ENCODE results near the gene PLSCR5. TPM values are rescaled to one million over a fixed set of nuclear protein-coding genes. Genes with fewer than 3 reads are reported as not detected.

PLSCR5 gene
- total RNA-seq, 2 donors from 2014 or later = not detected

DNA sequence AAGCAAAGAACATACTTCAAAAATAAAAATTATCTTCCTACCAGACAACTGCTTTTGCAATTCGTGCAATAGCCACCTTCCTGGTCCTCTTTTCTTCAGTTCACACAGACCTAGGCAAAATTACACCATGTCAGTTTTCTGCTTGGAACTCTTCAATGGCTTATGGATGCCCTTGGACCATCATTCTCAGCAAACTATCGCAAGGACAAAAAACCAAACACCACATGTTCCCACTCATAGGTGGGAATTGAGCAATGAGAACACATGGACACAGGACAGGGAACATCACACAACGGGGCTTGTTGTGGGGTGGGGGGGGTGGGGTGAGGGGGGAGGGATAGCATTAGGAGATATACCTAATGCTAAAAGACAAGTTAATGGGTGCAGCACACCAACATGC, 29.2 kb upstream of the PLSCR5 start:
- ATAC-seq (no peak), DNase-seq (no peak)
- no peaks in the 10 kb centered on the region for H3K9me3 ChIP-seq
- no peaks in the 10 kb centered on the region for H3K36me3 ChIP-seq (replicated peaks in 1 of 2; ENCODE audit: insufficient read depth in 1 of 2, low read depth in 2 of 2)
- no peak overlapping the region for H3K4me3 ChIP-seq
- intact Hi-C loops (cut with DNase I) = no loop called here
- H3K27me3 ChIP-seq = no peaks in the 10 kb centered on the region
- no peaks in the 10 kb centered on the region for H3K4me1 ChIP-seq
- H3K27ac ChIP-seq = no peak overlapping the region
- WGBS, 2 donors = 54 to 55% methylated on average over 3 of the region's 3 CpGs
- no peak for TF ChIP-seq CTCF (IDR thresholded peaks at IDR 0.05)
- TF ChIP-seq POLR2A (IDR thresholded peaks at IDR 0.05) = no peak

DNA sequence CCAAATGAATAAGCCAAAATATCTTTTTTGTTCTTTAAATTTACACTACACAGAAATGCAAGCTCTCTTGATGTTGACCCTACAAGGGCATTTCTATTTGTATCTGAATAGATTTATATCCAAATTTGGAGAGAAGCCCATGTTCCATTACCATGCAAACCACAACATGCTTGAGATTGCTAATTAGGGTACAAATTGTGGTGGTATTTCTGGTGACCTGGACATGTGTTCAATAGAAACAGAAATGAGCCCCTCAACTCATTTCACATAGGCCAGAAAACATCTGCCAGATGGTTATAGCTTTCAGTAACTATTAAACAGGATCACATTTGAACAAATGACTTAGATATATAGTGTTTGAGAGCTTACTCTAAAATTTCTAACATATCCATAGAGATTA, 23.5 kb upstream of the PLSCR5 start:
- Histone ChIP-seq H3K36me3 (replicated peaks in 1 of 2; ENCODE audit: insufficient read depth in 1 of 2, low read depth in 2 of 2) (no peaks in the 10 kb centered on the region), H3K9me3 (no peaks in the 10 kb centered on the region), H3K27ac (no peak overlapping the region), H3K4me3 (no peak overlapping the region), H3K27me3 (no peaks in the 10 kb centered on the region), H3K4me1 (no peaks in the 10 kb centered on the region)
- intact Hi-C loops (cut with DNase I) = no loop called here
- ATAC-seq = no peak
- DNase-seq = no peak
- TF ChIP-seq POLR2A (IDR thresholded peaks at IDR 0.05) (no peak), CTCF (IDR thresholded peaks at IDR 0.05) (no peak)

DNA sequence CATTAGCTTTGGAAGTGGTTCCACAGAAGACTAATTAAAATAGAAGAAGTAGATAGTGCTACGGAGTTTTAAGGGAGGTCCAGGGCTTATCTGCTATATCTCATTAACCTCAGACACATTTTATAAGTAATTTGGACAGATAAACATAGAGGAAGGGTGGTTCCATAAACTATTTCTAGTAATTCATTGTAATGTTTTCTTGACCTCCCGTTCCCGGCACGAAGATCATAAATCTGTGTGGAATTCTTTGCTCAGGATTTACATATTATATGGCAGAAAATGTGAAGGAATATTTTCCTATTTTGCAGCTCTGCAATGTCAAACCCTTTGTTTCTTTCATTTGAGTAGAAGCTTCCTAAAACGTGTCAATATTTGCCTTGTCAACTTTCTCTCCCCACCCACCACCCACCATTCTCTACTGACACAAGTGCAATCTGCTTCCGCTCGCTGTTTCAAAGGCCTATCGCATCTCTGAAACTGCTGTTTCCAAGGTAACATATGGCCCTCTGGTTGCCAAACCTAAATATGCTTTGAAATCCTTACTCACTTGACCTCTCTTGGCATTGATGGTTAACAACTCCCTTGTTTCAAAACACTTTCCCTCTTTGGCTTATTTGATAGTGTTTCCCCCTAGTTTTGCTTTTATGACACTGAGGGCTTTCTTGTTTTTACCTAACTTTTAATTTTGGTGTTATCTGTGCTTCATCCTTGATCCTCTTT, 21.4 kb upstream of the PLSCR5 start:
- no peaks in the 10 kb centered on the region for H3K4me1 ChIP-seq
- no peak overlapping the region for H3K27ac ChIP-seq
- DNase-seq = no peak

GRCh38 chr3:146625186-146625775, 20.1 kb upstream of the PLSCR5 start:
- peak overlapping the region in 2 of 4 donors; percentile 8 to 21 for H3K27ac ChIP-seq
- no peaks in the 10 kb centered on the region for H3K27me3 ChIP-seq
- TF ChIP-seq CTCF (IDR thresholded peaks at IDR 0.05) (no peak), POLR2A (IDR thresholded peaks at IDR 0.05) (no peak)
- 32 to 36% methylated on average over 3 of the region's 3 CpGs for WGBS, 2 donors
- H3K36me3 ChIP-seq (replicated peaks in 1 of 2; ENCODE audit: insufficient read depth in 1 of 2, low read depth in 2 of 2) = no peaks in the 10 kb centered on the region
- ATAC-seq = peak; percentile 86
- H3K4me1 ChIP-seq = no peaks in the 10 kb centered on the region
- no peak overlapping the region for H3K4me3 ChIP-seq
- DNase-seq = no peak
- intact Hi-C loops (cut with DNase I) = no loop called here
- H3K9me3 ChIP-seq = no peaks in the 10 kb centered on the region

More for the DNA sequence above, 21.4 kb upstream of the PLSCR5 start:
- intact Hi-C loops (cut with DNase I) = no loop called here
- TF ChIP-seq CTCF (IDR thresholded peaks at IDR 0.05) (no peak), POLR2A (IDR thresholded peaks at IDR 0.05) (no peak)
- H3K4me3 ChIP-seq = no peak overlapping the region
- 78 to 86% methylated on average over 8 of the region's 8 CpGs for WGBS, 2 donors
- no peaks in the 10 kb centered on the region for H3K9me3 ChIP-seq
- ATAC-seq = no peak
- no peaks in the 10 kb centered on the region for H3K36me3 ChIP-seq (replicated peaks in 1 of 2; ENCODE audit: insufficient read depth in 1 of 2, low read depth in 2 of 2)
- no peaks in the 10 kb centered on the region for H3K27me3 ChIP-seq

- TF ChIP-seq CTCF (IDR thresholded peaks at IDR 0.05) = no peak
- TF ChIP-seq POLR2A (IDR thresholded peaks at IDR 0.05) = no peak
- Histone ChIP-seq H3K4me3 (no peak overlapping the region), H3K27me3 (no peaks in the 10 kb centered on the region), H3K36me3 (replicated peaks in 1 of 2; ENCODE audit: insufficient read depth in 1 of 2, low read depth in 2 of 2) (no peaks in the 10 kb centered on the region), H3K27ac (no peak overlapping the region), H3K9me3 (no peaks in the 10 kb centered on the region), H3K4me1 (no peaks in the 10 kb centered on the region)
- DNase-seq = no peak
- ATAC-seq = no peak
- intact Hi-C loops (cut with DNase I) = no loop called here
Measured at GRCh38 chr3:146621723-146622122, 16.6 kb upstream of the PLSCR5 start.
